T-cell (primary cell): ENCODE data around the gene UGT1A7. TPM values are rescaled to one million over a fixed set of nuclear protein-coding genes. Genes with fewer than 3 reads are reported as not detected.

ENCODE experiments used
- ATAC-seq, 4 experiments: fragments of 200-7000 bp in 3 of 4; fragments of 150-1000 bp in 1 of 4; cut with Tn5 transposase; replicated peaks in 1 of 4; 1 replicate in 3 of 4; 2 replicates in 1 of 4; pipeline ENCODE4 v1.10.0; 2021; ENCODE audit warnings: moderate library complexity in 3 of 4, mild to moderate bottlenecking in 2 of 4, moderate number of reproducible peaks in 1 of 4
- CTCF ChIA-PET, 2 donors: fragments of 300-600 bp; sonication (Branson Sonifier 250); formaldehyde crosslinking; loops; one replicate each; lab custom pipeline; 2022; ENCODE audit warnings: antibody characterized with exemption in 2 of 2; lab: Charles Lee
- POLR2A ChIA-PET, 2 donors: fragments of 300-600 bp; sonication (Branson Sonifier 250); formaldehyde crosslinking; loops; one replicate each; lab custom pipeline; 2022; ENCODE audit warnings: antibody characterized with exemption in 2 of 2; lab: Charles Lee
- DNase-seq, 35 experiments: peaks; one replicate each; pipeline versions ENCODE4 v3.0.0 to v3.0.0-alpha.2; 2013 to 2023
- H3K27ac ChIP-seq: one replicate; pipeline ENCODE4 v1.5.1; 2013; ENCODE audit warnings: low read length
- H3K27me3 ChIP-seq, 2 experiments: replicated peaks in 1 of 2; 1 replicate in 1 of 2; 2 replicates in 1 of 2; pipeline versions ENCODE4 v1.6.1 to v1.7.0; 2013; ENCODE audit warnings: low read length in 1 of 2, mixed read lengths in 1 of 2; ENCODE audit not compliant: control insufficient read depth in 2 of 2, insufficient read depth in 2 of 2; ENCODE audit errors: extremely low read depth in 1 of 2
- H3K36me3 ChIP-seq, 2 donors: 1 replicate in 1 of 2; 2 replicates in 1 of 2; pipeline versions ENCODE4 v1.6.1 to v1.7.0; 2013; ENCODE audit warnings: low read length in 1 of 2; ENCODE audit not compliant: control insufficient read depth in 2 of 2, insufficient read depth in 1 of 2; ENCODE audit errors: extremely low read depth in 1 of 2
- H3K4me1 ChIP-seq, 2 experiments: 1 replicate in 1 of 2; 2 replicates in 1 of 2; pipeline versions ENCODE4 v1.6.1 to v1.7.0; 2013; ENCODE audit warnings: low read length in 2 of 2, mixed read lengths in 1 of 2; ENCODE audit not compliant: insufficient read depth in 2 of 2, control insufficient read depth in 1 of 2; ENCODE audit errors: extremely low read depth in 1 of 2
- H3K4me3 ChIP-seq, 2 donors: 1 replicate in 1 of 2; 2 replicates in 1 of 2; pipeline versions ENCODE4 v1.5.1 to v1.7.0; 2013; ENCODE audit warnings: mild to moderate bottlenecking in 2 of 2, low read length in 1 of 2, moderate library complexity in 1 of 2; ENCODE audit not compliant: control insufficient read depth in 1 of 2; ENCODE audit errors: extremely low read depth in 1 of 2
- H3K9me3 ChIP-seq: 2 replicates; pipeline ENCODE4 v1.7.0; 2013
- H3K27ac Mint-ChIP-seq, 2 donors: one replicate each; pipeline ENCODE4 v1.8.0; 2020 to 2021; ENCODE audit warnings: mild to moderate bottlenecking in 2 of 2, mixed read lengths in 2 of 2
- H3K27me3 Mint-ChIP-seq, 2 donors: one replicate each; pipeline ENCODE4 v1.8.0; 2021 to 2022; ENCODE audit warnings: mixed read lengths in 2 of 2
- H3K36me3 Mint-ChIP-seq: one replicate; pipeline ENCODE4 v1.8.0; 2021; ENCODE audit warnings: mixed read lengths
- H3K4me1 Mint-ChIP-seq, 3 donors: one replicate each; pipeline ENCODE4 v1.8.0; 2020 to 2022; ENCODE audit warnings: mixed read lengths in 3 of 3, mild to moderate bottlenecking in 1 of 3
- H3K4me3 Mint-ChIP-seq, 3 donors: one replicate each; pipeline ENCODE4 v1.8.0; 2020 to 2022; ENCODE audit warnings: mild to moderate bottlenecking in 3 of 3, mixed read lengths in 3 of 3, moderate library complexity in 3 of 3
- H3K9me3 Mint-ChIP-seq, 3 donors: one replicate each; pipeline ENCODE4 v1.8.0; 2020 to 2022; ENCODE audit warnings: mixed read lengths in 3 of 3
- WGBS: methylation state at CpG from one replicate; pipeline ENCODE4 v1.1.5; 2013; ENCODE audit warnings: missing lambda C conversion rate; ENCODE audit not compliant: insufficient coverage; 5-methylcytosine and 5-hydroxymethylcytosine counted together
- total RNA-seq, 35 experiments: library from RNA in 6 of 35; stranded (reverse) in 6 of 35; fragments of 120-200 nt in 1 of 35; gene quantifications; one replicate each; pipeline versions ENCODE4 v1.2.1 to v1.2.4 and lab custom pipeline; 2013 to 2026

Gene UGT1A7
- total RNA-seq, 5 donors from 2014 or later (not counting 1 experiment from before 2014, with no cell fraction given), result 0.10 TPM; not detected in 4

- H3K9me3 ChIP-seq, result no peaks in the 10 kb centered on the region
- H3K27me3 Mint-ChIP-seq, result peaks cover 3 to 6% of the 10 kb centered on the region in 2 donors
- ATAC-seq (no peak), DNase-seq (no peak)
- ChIA-PET CTCF (no interaction called here), POLR2A (no interaction called here)
- H3K4me3 Mint-ChIP-seq, result no peak overlapping the region
- H3K27ac Mint-ChIP-seq, result no peak overlapping the region
- H3K27ac ChIP-seq, result no peak overlapping the region
- H3K27me3 ChIP-seq, result peaks cover 0 to 14% of the 10 kb centered on the region in 2 experiments
- 80% methylated on average over 17 of the region's 17 CpGs for WGBS
- no peaks in the 10 kb centered on the region for H3K36me3 ChIP-seq
- H3K9me3 Mint-ChIP-seq, result no peaks in the 10 kb centered on the region
- H3K36me3 Mint-ChIP-seq, result no peaks in the 10 kb centered on the region
- no peaks in the 10 kb centered on the region for H3K4me1 ChIP-seq
- H3K4me3 ChIP-seq, result no peak overlapping the region
- H3K4me1 Mint-ChIP-seq, result no peaks in the 10 kb centered on the region
Measured at GRCh38 chr2:233794128-233794658, 112.5 kb downstream of the UGT1A7 start.

DNA sequence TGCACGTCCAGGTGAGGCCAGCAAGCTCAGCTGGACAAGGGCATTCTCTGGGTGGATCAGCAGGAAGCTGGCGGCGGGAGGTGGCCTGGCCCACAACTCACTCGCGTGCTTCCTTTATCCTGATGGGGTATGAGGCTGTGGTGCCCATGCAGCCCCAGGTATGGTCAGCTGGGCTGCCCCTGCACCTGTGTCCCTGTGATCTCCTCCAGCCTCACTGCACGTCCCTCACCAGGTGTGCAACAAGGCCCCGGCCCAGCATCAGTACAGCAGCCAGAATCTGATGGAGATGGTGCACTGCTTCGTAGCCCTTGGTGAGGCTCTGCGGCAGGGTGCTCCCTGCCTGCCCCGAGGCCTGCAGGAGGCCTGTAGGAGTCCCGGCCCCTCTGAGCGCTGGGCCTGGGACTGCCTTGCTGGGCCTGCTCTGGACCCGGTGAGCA lies 114.1 kb downstream of the UGT1A7 start:
- DNase-seq, result peak in 1 of 35 experiments; percentile 9
- 85% methylated on average over 13 of the region's 13 CpGs for WGBS
- no peak overlapping the region for H3K27ac Mint-ChIP-seq

DNA sequence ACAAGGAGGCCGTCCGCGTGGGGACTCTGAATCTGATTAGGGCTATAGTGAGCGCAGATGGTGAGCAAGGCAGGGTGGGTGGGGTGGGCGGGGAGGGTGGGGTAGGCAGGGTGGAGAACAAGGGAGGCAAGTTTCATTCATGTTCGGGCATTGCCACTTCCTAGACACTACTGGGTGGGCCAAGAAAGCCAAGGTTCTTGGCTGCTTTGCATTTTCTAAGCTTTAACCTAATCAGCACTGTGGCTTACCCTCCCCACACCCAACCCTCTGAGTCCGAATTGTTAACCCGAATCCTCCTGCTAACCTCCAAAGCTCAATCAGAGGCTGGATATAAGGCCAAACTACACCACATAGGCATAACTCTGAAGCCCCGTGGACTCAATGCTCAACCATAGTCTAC lies 114.6 kb downstream of the UGT1A7 start:
- CTCF ChIA-PET, result no interaction called here
- H3K9me3 Mint-ChIP-seq, result peaks cover 0 to 5% (median 0%) of the 10 kb centered on the region in 3 donors
- no peak overlapping the region for H3K27ac Mint-ChIP-seq

More for the DNA sequence above, 114.1 kb downstream of the UGT1A7 start:
- no peak overlapping the region for H3K4me3 ChIP-seq
- CTCF ChIA-PET, result no interaction called here
- peaks cover 3 to 6% of the 10 kb centered on the region in 2 donors for H3K27me3 Mint-ChIP-seq
- no peaks in the 10 kb centered on the region for H3K4me1 Mint-ChIP-seq
- H3K4me3 Mint-ChIP-seq, result no peak overlapping the region
- H3K4me1 ChIP-seq, result no peaks in the 10 kb centered on the region
- no peaks in the 10 kb centered on the region for H3K36me3 ChIP-seq
- ATAC-seq, result no peak
- POLR2A ChIA-PET, result interaction anchor here in 1 of 2 donors (0.5 kb wide), 1 partner anchor 190 kb away, joined by 3 read pairs; no protein-coding TSS in a partner anchor
- no peaks in the 10 kb centered on the region for H3K9me3 ChIP-seq
- H3K27me3 ChIP-seq, result peaks cover 0 to 17% of the 10 kb centered on the region in 2 experiments
- H3K36me3 Mint-ChIP-seq, result no peaks in the 10 kb centered on the region
- peaks cover 0 to 5% (median 0%) of the 10 kb centered on the region in 3 donors for H3K9me3 Mint-ChIP-seq
- H3K27ac ChIP-seq, result no peak overlapping the region

GRCh38 chr2:233798335-233799086 lies 116.8 kb downstream of the UGT1A7 start:
- H3K4me1 ChIP-seq, result no peaks in the 10 kb centered on the region
- H3K4me3 Mint-ChIP-seq, result no peak overlapping the region
- ChIA-PET POLR2A (no interaction called here), CTCF (no interaction called here)
- DNase-seq (peak in 2 of 35 experiments; percentile 0 to 7), ATAC-seq (no peak)
- no peaks in the 10 kb centered on the region for H3K4me1 Mint-ChIP-seq
- no peak overlapping the region for H3K27ac ChIP-seq
- H3K36me3 ChIP-seq, result no peaks in the 10 kb centered on the region
- H3K9me3 ChIP-seq, result no peaks in the 10 kb centered on the region
- peaks cover 0 to 5% (median 0%) of the 10 kb centered on the region in 3 donors for H3K9me3 Mint-ChIP-seq
- peaks cover 9 to 16% of the 10 kb centered on the region in 2 donors for H3K27me3 Mint-ChIP-seq
- no peak overlapping the region for H3K27ac Mint-ChIP-seq
- 75% methylated on average over 11 of the region's 14 CpGs for WGBS
- H3K27me3 ChIP-seq, result peaks cover 0 to 29% of the 10 kb centered on the region in 2 experiments
- no peak overlapping the region for H3K4me3 ChIP-seq
- H3K36me3 Mint-ChIP-seq, result no peaks in the 10 kb centered on the region

More for the DNA sequence above, 114.6 kb downstream of the UGT1A7 start:
- Mint-ChIP-seq H3K36me3 (no peaks in the 10 kb centered on the region), H3K27me3 (peaks cover 3 to 6% of the 10 kb centered on the region in 2 donors), H3K4me3 (no peak overlapping the region), H3K4me1 (no peaks in the 10 kb centered on the region)
- no peak for DNase-seq
- WGBS, result 92% methylated on average over 3 of the region's 9 CpGs
- Histone ChIP-seq H3K9me3 (no peaks in the 10 kb centered on the region), H3K4me3 (no peak overlapping the region), H3K36me3 (no peaks in the 10 kb centered on the region), H3K27me3 (peaks cover 0 to 17% of the 10 kb centered on the region in 2 experiments), H3K4me1 (no peaks in the 10 kb centered on the region), H3K27ac (no peak overlapping the region)
- POLR2A ChIA-PET, result interaction anchor here in 1 of 2 donors (0.5 kb wide), 1 partner anchor 189 kb away, joined by 3 read pairs; no protein-coding TSS in a partner anchor
- ATAC-seq, result no peak

- no peaks in the 10 kb centered on the region for H3K36me3 ChIP-seq
- Mint-ChIP-seq H3K27me3 (peaks cover 9 to 20% of the 10 kb centered on the region in 2 donors), H3K4me3 (no peak overlapping the region), H3K27ac (no peak overlapping the region), H3K9me3 (peaks cover 0 to 5% (median 0%) of the 10 kb centered on the region in 3 donors), H3K4me1 (no peaks in the 10 kb centered on the region), H3K36me3 (no peaks in the 10 kb centered on the region)
- ChIA-PET CTCF (no interaction called here), POLR2A (interaction anchor here in 1 of 2 donors (0.8 kb wide), 1 partner anchor 29 kb away, joined by 3 read pairs; no protein-coding TSS in a partner anchor)
- no peaks in the 10 kb centered on the region for H3K4me1 ChIP-seq
- H3K27ac ChIP-seq, result no peak overlapping the region
- H3K4me3 ChIP-seq, result no peak overlapping the region
- no peak for ATAC-seq
- peaks cover 0 to 34% of the 10 kb centered on the region in 2 experiments for H3K27me3 ChIP-seq
- DNase-seq, result peak in 1 of 35 experiments; percentile 21
- H3K9me3 ChIP-seq, result no peaks in the 10 kb centered on the region
- WGBS, result 42% methylated on average over 6 of the region's 7 CpGs
Measured at GRCh38 chr2:233799087-233799665, 117.5 kb downstream of the UGT1A7 start.

GRCh38 chr2:233799716-233800115 lies 118.0 kb downstream of the UGT1A7 start:
- POLR2A ChIA-PET, result interaction anchor here in 1 of 2 donors (0.8 kb wide), 1 partner anchor 29 kb away, joined by 3 read pairs; no protein-coding TSS in a partner anchor
- no peak overlapping the region for H3K27ac ChIP-seq

More at GRCh38 chr2:233799716-233800115, 118.0 kb downstream of the UGT1A7 start:
- peaks cover 9 to 22% of the 10 kb centered on the region in 2 donors for H3K27me3 Mint-ChIP-seq
- CTCF ChIA-PET, result no interaction called here
- H3K9me3 ChIP-seq, result no peaks in the 10 kb centered on the region
- no peak overlapping the region for H3K4me3 Mint-ChIP-seq
- no peaks in the 10 kb centered on the region for H3K4me1 Mint-ChIP-seq
- DNase-seq, result peak in 1 of 35 experiments; percentile 12
- peaks cover 0 to 32% of the 10 kb centered on the region in 2 experiments for H3K27me3 ChIP-seq
- H3K9me3 Mint-ChIP-seq, result peaks cover 0 to 5% (median 0%) of the 10 kb centered on the region in 3 donors
- ATAC-seq, result no peak
- H3K4me3 ChIP-seq, result no peak overlapping the region
- H3K36me3 Mint-ChIP-seq, result no peaks in the 10 kb centered on the region
- H3K36me3 ChIP-seq, result no peaks in the 10 kb centered on the region
- H3K27ac Mint-ChIP-seq, result no peak overlapping the region
- WGBS, result 49% methylated on average over 3 of the region's 5 CpGs
- no peaks in the 10 kb centered on the region for H3K4me1 ChIP-seq
